ENCODE data around the gene KIF5C.
"Not testable (repeated sequence)": the region's sequence is repeated elsewhere in the genome, so short reads cannot be mapped to it uniquely, and the experiment has no call there.

Gene KIF5C

DNA sequence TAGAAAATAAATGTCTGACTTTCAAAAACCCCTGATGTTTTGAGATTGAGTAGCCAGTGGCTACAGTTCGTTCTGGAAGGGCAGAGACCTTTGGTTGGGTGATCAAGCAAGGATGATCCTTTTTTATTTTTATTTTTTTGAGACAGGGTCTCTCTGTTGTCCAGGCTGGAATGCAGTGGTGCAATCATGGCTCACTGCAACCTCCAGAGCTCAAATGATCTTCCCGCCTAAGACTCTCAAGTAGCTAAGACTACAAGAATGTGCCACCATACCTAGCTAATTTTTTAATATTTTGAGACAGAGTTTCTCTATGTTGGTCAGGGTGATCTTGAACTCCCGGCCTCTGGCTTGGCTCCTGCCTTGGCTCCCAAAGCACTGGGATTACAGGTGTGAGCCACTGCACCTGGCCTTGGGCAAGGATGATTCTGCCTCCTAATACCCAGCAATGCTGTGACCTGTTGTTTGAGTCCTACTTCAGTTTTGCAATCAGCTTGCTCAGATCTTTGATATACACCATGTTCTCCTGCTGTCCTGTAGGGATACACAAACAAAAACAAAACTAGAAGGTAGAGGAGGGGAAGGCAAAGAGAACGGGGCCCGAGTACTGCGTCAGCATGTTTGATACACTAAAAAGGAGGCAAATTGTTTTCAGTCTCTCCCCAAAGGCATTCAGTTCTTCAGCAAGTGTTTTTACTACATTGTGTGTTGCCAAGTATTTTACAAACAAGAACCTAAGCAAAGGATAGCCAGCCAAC, 104.3 kb downstream of the KIF5C start:
- Histone ChIP-seq H3K4me3 (ENCODE audit: low read depth in 1 of 2, low read length in 1 of 2) (no peak overlapping the region), H3K36me3 (no peaks in the 10 kb centered on the region), H3K9me3 (no peaks in the 10 kb centered on the region), H3K27me3 (no peaks in the 10 kb centered on the region), H3K4me1 (ENCODE audit: control insufficient read depth in 1 of 2, insufficient read depth in 1 of 2, low read depth in 1 of 2, low read length in 1 of 2) (peaks cover 38 to 48% of the 10 kb centered on the region in 2 experiments), H3K27ac (peak overlapping the region; percentile 37)
- TF ChIP-seq, protein P1, sequence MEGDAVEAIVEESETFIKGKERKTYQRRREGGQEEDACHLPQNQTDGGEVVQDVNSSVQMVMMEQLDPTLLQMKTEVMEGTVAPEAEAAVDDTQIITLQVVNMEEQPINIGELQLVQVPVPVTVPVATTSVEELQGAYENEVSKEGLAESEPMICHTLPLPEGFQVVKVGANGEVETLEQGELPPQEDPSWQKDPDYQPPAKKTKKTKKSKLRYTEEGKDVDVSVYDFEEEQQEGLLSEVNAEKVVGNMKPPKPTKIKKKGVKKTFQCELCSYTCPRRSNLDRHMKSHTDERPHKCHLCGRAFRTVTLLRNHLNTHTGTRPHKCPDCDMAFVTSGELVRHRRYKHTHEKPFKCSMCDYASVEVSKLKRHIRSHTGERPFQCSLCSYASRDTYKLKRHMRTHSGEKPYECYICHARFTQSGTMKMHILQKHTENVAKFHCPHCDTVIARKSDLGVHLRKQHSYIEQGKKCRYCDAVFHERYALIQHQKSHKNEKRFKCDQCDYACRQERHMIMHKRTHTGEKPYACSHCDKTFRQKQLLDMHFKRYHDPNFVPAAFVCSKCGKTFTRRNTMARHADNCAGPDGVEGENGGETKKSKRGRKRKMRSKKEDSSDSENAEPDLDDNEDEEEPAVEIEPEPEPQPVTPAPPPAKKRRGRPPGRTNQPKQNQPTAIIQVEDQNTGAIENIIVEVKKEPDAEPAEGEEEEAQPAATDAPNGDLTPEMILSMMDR (IDR thresholded peaks at IDR 0.05): no peak

DNA sequence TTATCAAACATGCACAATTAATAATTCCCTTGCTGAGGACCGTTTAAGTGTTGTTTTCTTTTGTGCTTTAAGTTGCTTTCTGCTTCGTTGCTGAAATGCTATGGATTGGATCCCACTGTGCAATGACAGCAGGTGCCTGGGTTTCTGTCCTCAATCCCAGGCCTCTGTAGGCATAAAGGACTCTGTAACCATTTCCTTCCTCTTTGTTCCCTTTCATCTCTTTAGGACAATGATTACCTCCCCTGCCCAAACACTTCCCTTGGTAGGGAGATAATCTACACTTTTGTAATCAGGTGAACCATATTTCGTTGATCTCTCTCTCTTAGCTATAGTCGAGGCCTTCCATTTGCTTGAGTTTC, 104.9 kb downstream of the KIF5C start:
- H3K4me1 ChIP-seq (ENCODE audit: control insufficient read depth in 1 of 2, insufficient read depth in 1 of 2, low read depth in 1 of 2, low read length in 1 of 2): peaks cover 40 to 52% of the 10 kb centered on the region in 2 experiments
- no peaks in the 10 kb centered on the region for H3K27me3 ChIP-seq
- no peaks in the 10 kb centered on the region for H3K9me3 ChIP-seq
- TF ChIP-seq, protein P1 (IDR thresholded peaks at IDR 0.05): no peak
- no peak overlapping the region for H3K4me3 ChIP-seq (ENCODE audit: low read depth in 1 of 2, low read length in 1 of 2)
- H3K36me3 ChIP-seq: no peaks in the 10 kb centered on the region
- peak overlapping the region; percentile 37 for H3K27ac ChIP-seq

DNA sequence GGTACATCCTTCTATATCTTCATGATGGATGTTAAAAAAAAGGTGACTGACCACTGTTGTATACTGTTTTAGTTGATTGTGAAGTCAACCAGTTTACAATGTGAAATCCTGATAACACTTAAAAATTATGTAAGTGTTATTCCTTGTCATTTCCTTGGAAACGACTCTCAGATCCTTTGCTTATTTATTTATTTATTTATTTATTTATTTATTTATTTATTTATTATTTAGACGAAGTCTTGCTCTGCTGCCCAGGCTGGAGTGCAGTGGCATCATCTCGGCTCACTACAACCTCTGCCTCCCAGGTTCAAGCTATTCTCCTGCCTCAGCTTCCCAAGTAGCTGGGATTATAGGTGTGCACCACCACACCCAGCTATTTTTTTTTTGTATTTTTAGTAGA, 105.5 kb downstream of the KIF5C start:
- not testable (repeated sequence) for H3K4me3 ChIP-seq (ENCODE audit: low read depth in 1 of 2, low read length in 1 of 2); H3K36me3 ChIP-seq; H3K27ac ChIP-seq; H3K27me3 ChIP-seq; H3K9me3 ChIP-seq
- H3K4me1 ChIP-seq (ENCODE audit: control insufficient read depth in 1 of 2, insufficient read depth in 1 of 2, low read depth in 1 of 2, low read length in 1 of 2): peaks cover 35 to 50% of the 10 kb centered on the region in 2 experiments

DNA sequence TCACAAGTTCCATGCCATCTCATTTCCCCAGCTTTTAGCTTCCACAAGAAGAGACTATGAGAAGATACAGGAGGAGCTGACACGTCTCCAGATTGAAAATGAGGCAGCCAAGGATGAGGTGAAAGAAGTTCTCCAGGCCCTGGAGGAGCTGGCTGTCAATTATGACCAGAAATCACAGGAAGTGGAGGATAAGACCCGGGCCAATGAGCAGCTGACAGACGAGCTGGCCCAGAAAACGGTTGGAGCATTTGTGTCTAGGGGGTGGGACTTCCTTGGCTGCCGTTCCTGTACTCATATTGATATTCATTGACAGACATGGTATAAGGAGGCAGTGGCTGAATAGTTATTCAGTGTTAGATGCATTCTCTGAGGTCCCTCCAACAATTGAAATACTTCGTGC, 106.3 kb downstream of the KIF5C start:
- Histone ChIP-seq H3K9me3 (no peaks in the 10 kb centered on the region), H3K4me1 (ENCODE audit: control insufficient read depth in 1 of 2, insufficient read depth in 1 of 2, low read depth in 1 of 2, low read length in 1 of 2) (peaks cover 35 to 50% of the 10 kb centered on the region in 2 experiments), H3K27me3 (no peaks in the 10 kb centered on the region), H3K27ac (no peak overlapping the region), H3K4me3 (ENCODE audit: low read depth in 1 of 2, low read length in 1 of 2) (no peak overlapping the region), H3K36me3 (no peaks in the 10 kb centered on the region)
- TF ChIP-seq, protein P1 (IDR thresholded peaks at IDR 0.05): no peak

DNA sequence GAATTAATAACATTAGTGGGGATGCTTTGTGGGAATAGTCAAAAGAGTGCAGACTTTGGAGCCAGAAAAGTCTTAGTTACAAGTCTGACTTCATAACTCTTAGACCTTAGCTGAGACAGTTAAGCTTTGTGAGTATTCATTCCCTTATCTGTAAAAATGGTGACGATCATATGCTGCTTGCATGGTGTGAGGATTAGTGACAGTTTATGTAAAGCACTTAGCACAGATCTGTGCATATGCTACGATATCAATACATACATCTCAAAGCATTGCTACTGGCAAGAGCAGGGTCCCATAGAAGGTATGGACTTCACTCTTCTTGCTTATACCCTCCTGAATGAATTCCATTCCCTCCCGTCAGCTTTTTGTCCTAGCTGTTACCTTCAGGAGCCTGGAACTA, 106.8 kb downstream of the KIF5C start:
- H3K4me3 ChIP-seq (ENCODE audit: low read depth in 1 of 2, low read length in 1 of 2): no peak overlapping the region
- H3K27ac ChIP-seq: no peak overlapping the region
- no peaks in the 10 kb centered on the region for H3K27me3 ChIP-seq
- H3K9me3 ChIP-seq: no peaks in the 10 kb centered on the region
- no peaks in the 10 kb centered on the region for H3K36me3 ChIP-seq
- H3K4me1 ChIP-seq (ENCODE audit: control insufficient read depth in 1 of 2, insufficient read depth in 1 of 2, low read depth in 1 of 2, low read length in 1 of 2): peaks cover 38 to 55% of the 10 kb centered on the region in 2 experiments
- TF ChIP-seq, protein P1 (IDR thresholded peaks at IDR 0.05): no peak

DNA sequence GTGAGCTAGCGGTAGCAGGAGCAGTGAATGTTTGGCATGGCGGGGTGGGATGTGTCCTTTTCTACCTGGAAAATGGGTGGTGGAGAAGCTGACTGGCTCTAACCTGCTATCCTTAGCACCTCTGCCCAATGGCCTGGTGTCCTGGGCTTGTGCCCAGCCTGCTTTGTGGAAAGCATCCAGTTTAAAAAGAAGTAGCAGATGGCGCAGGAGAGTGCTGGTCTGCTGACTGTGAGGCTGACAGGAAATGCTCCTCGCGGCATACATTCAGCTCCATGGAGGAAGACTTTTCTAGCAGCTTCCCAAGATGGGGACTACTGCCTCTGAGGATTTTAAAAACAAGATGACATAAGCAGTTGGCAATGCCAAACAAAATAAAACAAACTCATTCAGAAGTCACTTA, 107.3 kb downstream of the KIF5C start:
- no peaks in the 10 kb centered on the region for H3K9me3 ChIP-seq
- H3K4me3 ChIP-seq (ENCODE audit: low read depth in 1 of 2, low read length in 1 of 2): no peak overlapping the region
- peaks cover 43 to 60% of the 10 kb centered on the region in 2 experiments for H3K4me1 ChIP-seq (ENCODE audit: control insufficient read depth in 1 of 2, insufficient read depth in 1 of 2, low read depth in 1 of 2, low read length in 1 of 2)
- H3K27ac ChIP-seq: no peak overlapping the region
- H3K36me3 ChIP-seq: no peaks in the 10 kb centered on the region
- no peaks in the 10 kb centered on the region for H3K27me3 ChIP-seq
- TF ChIP-seq, protein P1 (IDR thresholded peaks at IDR 0.05): no peak

All from neutrophil (primary cell).